Kidney epithelial cell (primary cell): ENCODE results near the gene CD274. TPM values are rescaled to one million over a fixed set of nuclear protein-coding genes. Genes with fewer than 3 reads are reported as not detected.
A peak's percentile ranks its signal among the peaks of the same experiment; 100 is the strongest.

Source experiments
- DNase-seq: peaks from one replicate; pipeline ENCODE4 v3.0.0-alpha.2; 2010; ENCODE audit warnings: low read depth
- H3K27me3 ChIP-seq: 2 replicates; pipeline ENCODE4 v1.6.0; 2011; ENCODE audit warnings: low read length; ENCODE audit not compliant: control insufficient read depth, insufficient read depth
- H3K36me3 ChIP-seq: 2 replicates; pipeline ENCODE4 v1.5.1; 2011; ENCODE audit warnings: low read length; ENCODE audit not compliant: control insufficient read depth, insufficient read depth
- H3K4me3 ChIP-seq: 2 replicates; pipeline ENCODE4 v1.5.1; 2011; ENCODE audit warnings: low read depth, mild to moderate bottlenecking, control low read depth, low read length
- CTCF ChIP-seq: IDR thresholded peaks from 2 replicates; pipeline ENCODE4 v1.5.1; 2011; ENCODE audit warnings: mild to moderate bottlenecking, moderate library complexity, low read length, control low read depth, inconsistent platforms; ENCODE audit not compliant: insufficient read depth, poor library complexity, severe bottlenecking
- total RNA-seq: library from RNA; depleted of rRNA; stranded (reverse); fragments of >200 nt; gene quantifications from 2 replicates; pipeline ENCODE4 v1.2.3, GENCODE V29; 2015

CD274 gene
- 6.6 and 7.7 TPM in 2 replicates for total RNA-seq

DNA sequence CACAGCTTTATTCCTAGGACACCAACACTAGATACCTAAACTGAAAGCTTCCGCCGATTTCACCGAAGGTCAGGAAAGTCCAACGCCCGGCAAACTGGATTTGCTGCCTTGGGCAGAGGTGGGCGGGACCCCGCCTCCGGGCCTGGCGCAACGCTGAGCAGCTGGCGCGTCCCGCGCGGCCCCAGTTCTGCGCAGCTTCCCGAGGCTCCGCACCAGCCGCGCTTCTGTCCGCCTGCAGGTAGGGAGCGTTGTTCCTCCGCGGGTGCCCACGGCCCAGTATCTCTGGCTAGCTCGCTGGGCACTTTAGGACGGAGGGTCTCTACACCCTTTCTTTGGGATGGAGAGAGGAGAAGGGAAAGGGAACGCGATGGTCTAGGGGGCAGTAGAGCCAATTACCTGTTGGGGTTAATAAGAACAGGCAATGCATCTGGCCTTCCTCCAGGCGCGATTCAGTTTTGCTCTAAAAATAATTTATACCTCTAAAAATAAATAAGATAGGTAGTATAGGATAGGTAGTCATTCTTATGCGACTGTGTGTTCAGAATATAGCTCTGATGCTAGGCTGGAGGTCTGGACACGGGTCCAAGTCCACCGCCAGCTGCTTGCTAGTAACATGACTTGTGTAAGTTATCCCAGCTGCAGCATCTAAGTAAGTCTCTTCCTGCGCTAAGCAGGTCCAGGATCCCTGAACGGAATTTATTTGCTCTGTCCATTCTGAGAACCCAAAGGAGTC is at the start of gene CD274:
Gene CD274, plus strand, starts transcription at position 184 of the 733 bp plus-strand sequence. CDS start 5,572 bp downstream, outside the sequence.
- Histone ChIP-seq H3K4me3 (peak within 1 kb of the TSS; percentile 70), H3K36me3 (no peaks in the 10 kb centered on the region), H3K27me3 (no peaks in the 10 kb centered on the region)
- DNase-seq = peak; percentile 80
- peak; percentile 76 for TF ChIP-seq CTCF

DNA sequence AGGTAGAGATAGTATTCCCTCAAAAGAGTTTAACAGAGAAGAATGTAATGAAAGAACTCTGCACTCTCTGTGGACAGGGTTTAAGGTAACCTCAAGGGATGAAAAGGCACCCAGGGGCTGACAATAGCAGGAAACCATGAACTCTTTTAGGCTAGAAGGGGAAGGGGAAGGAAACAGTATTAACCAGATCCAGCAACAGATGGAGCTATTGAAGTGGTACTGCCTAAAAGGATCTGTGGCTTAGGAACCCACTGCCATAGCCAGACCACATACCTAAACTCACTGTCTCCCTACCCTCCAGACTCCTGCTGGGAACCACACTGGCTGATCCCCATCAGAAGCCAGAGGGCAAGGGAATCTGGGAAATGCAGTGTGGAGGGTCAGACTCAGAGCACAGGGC is 48.1 kb upstream of the CD274 start:
- Histone ChIP-seq H3K36me3 (no peaks in the 10 kb centered on the region), H3K27me3 (no peaks in the 10 kb centered on the region), H3K4me3 (no peak overlapping the region)
- no peak for DNase-seq
- no peak for TF ChIP-seq CTCF

GRCh38 chr9:5408596-5408995 is 41.7 kb upstream of the CD274 start:
- TF ChIP-seq CTCF = no peak
- Histone ChIP-seq H3K36me3 (no peaks in the 10 kb centered on the region), H3K4me3 (no peak overlapping the region), H3K27me3 (no peaks in the 10 kb centered on the region)
- no peak for DNase-seq

DNA sequence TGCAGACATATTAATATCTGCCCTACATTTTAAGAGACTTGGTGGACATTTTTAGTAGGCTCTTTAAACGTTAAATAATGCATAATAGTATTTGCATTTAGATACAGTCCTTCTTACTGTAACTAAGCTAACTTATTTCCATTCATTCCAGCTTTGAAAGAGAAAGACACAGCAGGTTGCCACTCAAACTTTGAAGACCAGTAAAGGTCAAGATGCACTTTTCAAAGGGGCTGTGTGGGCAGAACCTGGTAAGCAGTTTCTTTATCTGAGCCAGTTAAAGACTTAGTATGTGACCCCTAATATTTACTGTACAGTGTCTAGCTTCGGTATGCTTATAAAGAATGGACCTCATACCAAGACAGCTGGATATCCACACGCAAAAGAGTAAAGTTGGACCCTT is 33.4 kb upstream of the CD274 start:
- no peaks in the 10 kb centered on the region for H3K27me3 ChIP-seq

GRCh38 chr9:5418481-5418880 is 31.9 kb upstream of the CD274 start:
- no peak for DNase-seq
- Histone ChIP-seq H3K27me3 (no peaks in the 10 kb centered on the region), H3K36me3 (no peaks in the 10 kb centered on the region), H3K4me3 (no peak overlapping the region)
- no peak for TF ChIP-seq CTCF

More for the DNA sequence above, 33.4 kb upstream of the CD274 start:
- Histone ChIP-seq H3K4me3 (no peak overlapping the region), H3K36me3 (no peaks in the 10 kb centered on the region)
- DNase-seq = no peak
- no peak for TF ChIP-seq CTCF

GRCh38 chr9:5419987-5420386 is 30.4 kb upstream of the CD274 start:
- Histone ChIP-seq H3K36me3 (no peaks in the 10 kb centered on the region), H3K4me3 (no peak overlapping the region), H3K27me3 (no peaks in the 10 kb centered on the region)
- TF ChIP-seq CTCF = no peak
- DNase-seq = no peak
